Endothelial cell of umbilical vein (primary cell): ENCODE measurements around the gene TNIK.

ENCODE experiments used
- CTCF ChIP-seq, 2 donors: IDR thresholded peaks; 1 replicate in 1 of 2; 2 replicates in 1 of 2; pipeline ENCODE4 v1.5.1; 2011; ENCODE audit warnings: low read length in 2 of 2, mild to moderate bottlenecking in 2 of 2, moderate library complexity in 2 of 2, control low read depth in 1 of 2, inconsistent platforms in 1 of 2, low read depth in 1 of 2; ENCODE audit not compliant: insufficient read depth in 1 of 2; ENCODE audit errors: extremely low read depth in 1 of 2
- EZH2 ChIP-seq: IDR thresholded peaks from 2 replicates; pipeline ENCODE4 v1.6.1; 2012; ENCODE audit warnings: borderline replicate concordance, low read depth, mild to moderate bottlenecking, moderate library complexity, low read length, inconsistent platforms; ENCODE audit not compliant: severe bottlenecking
- MAX ChIP-seq: IDR thresholded peaks from 2 replicates; pipeline ENCODE4 v1.6.1; 2011; ENCODE audit not compliant: insufficient read depth, insufficient read length
- POLR2A ChIP-seq: IDR thresholded peaks from 2 replicates; pipeline ENCODE4 v1.6.1; 2012; ENCODE audit warnings: low read depth, mild to moderate bottlenecking, control low read depth, low read length
- POLR2AphosphoS5 ChIP-seq: IDR thresholded peaks from 2 replicates; pipeline ENCODE4 v1.6.1; 2012; ENCODE audit warnings: low read depth, mild to moderate bottlenecking, control low read depth, low read length, moderate library complexity; ENCODE audit not compliant: insufficient read depth

DNA sequence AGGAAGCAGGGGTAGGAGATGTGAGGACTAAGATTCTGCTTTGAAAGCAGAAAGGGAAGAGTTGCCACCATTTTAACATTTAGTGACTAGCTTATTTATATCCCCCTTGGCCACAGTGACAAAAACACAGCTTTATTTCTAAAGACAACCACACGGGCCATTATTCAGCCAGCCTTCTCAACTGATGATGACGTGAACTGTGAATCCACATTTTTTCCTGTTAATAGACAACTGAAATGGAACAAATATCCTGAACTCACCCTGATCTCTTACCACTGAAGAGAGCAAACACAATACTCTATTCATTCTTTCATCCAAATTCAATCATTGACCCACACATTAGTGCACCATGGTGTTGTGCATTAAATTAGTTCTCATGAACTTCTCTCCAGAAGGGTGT, 145.1 kb downstream of the TNIK start:
- TF ChIP-seq EZH2 (no peak), CTCF (IDR thresholded peaks at IDR 0.05; ENCODE audit: extremely low read depth in 1 of 2, insufficient read depth in 1 of 2, low read depth in 1 of 2, low read length in 2 of 2) (no peak), POLR2A (no peak), POLR2AphosphoS5 (no peak), MAX (no peak)
